Skeletal muscle satellite cell (primary cell): ENCODE results near the gene PKD2.

Source experiments
- H3K27me3 ChIP-seq: 2 replicates; pipeline ENCODE4 v1.7.0; 2013; ENCODE audit warnings: low read length; ENCODE audit not compliant: control insufficient read depth, insufficient read depth
- H3K36me3 ChIP-seq: 2 replicates; pipeline ENCODE4 v1.7.0; 2013; ENCODE audit warnings: mild to moderate bottlenecking, control low read depth, low read length; ENCODE audit not compliant: insufficient read depth
- H3K4me1 ChIP-seq: 2 replicates; pipeline ENCODE4 v1.7.0; 2013; ENCODE audit warnings: low read length; ENCODE audit not compliant: control insufficient read depth, insufficient read depth
- H3K4me2 ChIP-seq: 2 replicates; pipeline ENCODE4 v1.7.0; 2013; ENCODE audit warnings: mild to moderate bottlenecking, low read length
- H3K4me3 ChIP-seq: 2 replicates; pipeline ENCODE4 v1.7.0; 2013; ENCODE audit warnings: low read length
- H3K9ac ChIP-seq: 2 replicates; pipeline ENCODE4 v1.7.0; 2013; ENCODE audit warnings: mild to moderate bottlenecking, low read depth, low read length, moderate library complexity
- H3K9me3 ChIP-seq: replicated peaks from 2 replicates; pipeline ENCODE4 v1.7.0; 2013; ENCODE audit warnings: mild to moderate bottlenecking, control low read depth, low read length

PKD2 gene

GRCh38 chr4:87977521-87978278, 29.7 kb upstream of the PKD2 start:
- Histone ChIP-seq H3K9ac (no peak overlapping the region), H3K27me3 (peaks cover 3% of the 10 kb centered on the region), H3K9me3 (no peaks in the 10 kb centered on the region), H3K4me2 (no peak overlapping the region), H3K36me3 (no peaks in the 10 kb centered on the region), H3K4me1 (peaks cover 4% of the 10 kb centered on the region), H3K4me3 (no peak overlapping the region)

DNA sequence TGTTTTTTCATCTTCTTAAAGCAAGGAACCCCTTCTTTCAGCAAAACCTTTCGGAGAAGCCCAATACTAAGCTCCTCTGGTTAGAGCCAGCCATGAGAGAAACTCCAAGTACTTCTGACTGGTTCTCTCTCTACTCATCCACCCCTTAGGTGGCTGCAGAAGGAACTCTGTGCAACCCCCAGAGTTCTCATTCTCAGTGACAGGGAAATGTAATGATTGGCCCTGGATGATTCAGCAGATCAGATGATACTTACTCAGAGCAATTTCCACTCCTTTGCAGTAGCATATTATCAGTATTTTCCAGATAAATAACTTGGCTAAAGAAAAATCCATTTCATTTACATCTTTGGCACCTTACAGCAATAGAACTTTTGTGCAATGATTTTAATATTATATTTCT, 28.8 kb upstream of the PKD2 start:
- no peak overlapping the region for H3K4me2 ChIP-seq
- no peaks in the 10 kb centered on the region for H3K4me1 ChIP-seq
- no peak overlapping the region for H3K4me3 ChIP-seq
- no peaks in the 10 kb centered on the region for H3K36me3 ChIP-seq
- H3K9ac ChIP-seq: no peak overlapping the region
- H3K27me3 ChIP-seq: no peaks in the 10 kb centered on the region
- no peaks in the 10 kb centered on the region for H3K9me3 ChIP-seq

GRCh38 chr4:87979810-87980209, 27.6 kb upstream of the PKD2 start:
- Histone ChIP-seq H3K4me2 (no peak overlapping the region), H3K27me3 (no peaks in the 10 kb centered on the region), H3K9ac (no peak overlapping the region), H3K9me3 (no peaks in the 10 kb centered on the region), H3K36me3 (no peaks in the 10 kb centered on the region), H3K4me3 (no peak overlapping the region), H3K4me1 (no peaks in the 10 kb centered on the region)

GRCh38 chr4:87981486-87981885, 25.9 kb upstream of the PKD2 start:
- Histone ChIP-seq H3K4me3 (no peak overlapping the region), H3K4me1 (no peaks in the 10 kb centered on the region), H3K36me3 (no peaks in the 10 kb centered on the region), H3K9ac (no peak overlapping the region), H3K27me3 (no peaks in the 10 kb centered on the region), H3K4me2 (no peak overlapping the region), H3K9me3 (no peaks in the 10 kb centered on the region)

- no peaks in the 10 kb centered on the region for H3K4me1 ChIP-seq
- H3K9me3 ChIP-seq: no peaks in the 10 kb centered on the region
- no peaks in the 10 kb centered on the region for H3K27me3 ChIP-seq
- H3K36me3 ChIP-seq: no peaks in the 10 kb centered on the region
- no peak overlapping the region for H3K4me2 ChIP-seq
- no peak overlapping the region for H3K4me3 ChIP-seq
- no peak overlapping the region for H3K9ac ChIP-seq
These were observed 25.4 kb upstream of the PKD2 start for GRCh38 chr4:87982036-87982435.

- Histone ChIP-seq H3K4me3 (no peak overlapping the region), H3K36me3 (no peaks in the 10 kb centered on the region), H3K9me3 (no peaks in the 10 kb centered on the region), H3K4me1 (no peaks in the 10 kb centered on the region), H3K27me3 (no peaks in the 10 kb centered on the region), H3K4me2 (no peak overlapping the region), H3K9ac (no peak overlapping the region)
These were observed 24.9 kb upstream of the PKD2 start for GRCh38 chr4:87982446-87983010.

GRCh38 chr4:87983996-87984395, 23.4 kb upstream of the PKD2 start:
- H3K4me1 ChIP-seq: no peaks in the 10 kb centered on the region
- no peaks in the 10 kb centered on the region for H3K36me3 ChIP-seq
- H3K27me3 ChIP-seq: no peaks in the 10 kb centered on the region
- H3K9ac ChIP-seq: no peak overlapping the region
- H3K9me3 ChIP-seq: no peaks in the 10 kb centered on the region
- H3K4me2 ChIP-seq: no peak overlapping the region
- no peak overlapping the region for H3K4me3 ChIP-seq

- no peaks in the 10 kb centered on the region for H3K4me1 ChIP-seq
- H3K9ac ChIP-seq: no peak overlapping the region
- H3K36me3 ChIP-seq: no peaks in the 10 kb centered on the region
- H3K27me3 ChIP-seq: no peaks in the 10 kb centered on the region
- H3K4me2 ChIP-seq: no peak overlapping the region
- H3K4me3 ChIP-seq: no peak overlapping the region
- no peaks in the 10 kb centered on the region for H3K9me3 ChIP-seq
These were observed 22.1 kb upstream of the PKD2 start for GRCh38 chr4:87985097-87985886.

DNA sequence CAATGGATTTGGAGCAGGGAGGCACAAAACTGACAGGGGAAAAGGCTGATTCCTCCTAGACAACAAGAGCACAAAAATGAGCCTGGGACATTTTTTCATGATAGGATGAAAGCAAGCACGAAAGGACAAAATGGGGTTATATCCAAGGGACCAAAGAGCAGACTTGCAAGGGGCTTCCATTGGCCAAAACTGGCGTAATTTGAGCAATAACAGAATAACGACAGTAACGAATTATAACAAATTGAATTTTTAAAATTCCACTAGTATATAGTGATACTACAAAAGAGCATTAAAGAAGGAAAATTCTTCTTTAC, 21.6 kb upstream of the PKD2 start:
- Histone ChIP-seq H3K27me3 (no peaks in the 10 kb centered on the region), H3K4me2 (no peak overlapping the region), H3K9ac (no peak overlapping the region), H3K4me3 (no peak overlapping the region), H3K36me3 (no peaks in the 10 kb centered on the region), H3K4me1 (no peaks in the 10 kb centered on the region), H3K9me3 (no peaks in the 10 kb centered on the region)

- no peak overlapping the region for H3K4me2 ChIP-seq
- no peak overlapping the region for H3K9ac ChIP-seq
- no peak overlapping the region for H3K4me3 ChIP-seq
- no peaks in the 10 kb centered on the region for H3K36me3 ChIP-seq
- H3K27me3 ChIP-seq: no peaks in the 10 kb centered on the region
- no peaks in the 10 kb centered on the region for H3K9me3 ChIP-seq
- no peaks in the 10 kb centered on the region for H3K4me1 ChIP-seq
These were observed 20.9 kb upstream of the PKD2 start for GRCh38 chr4:87986508-87986907.

DNA sequence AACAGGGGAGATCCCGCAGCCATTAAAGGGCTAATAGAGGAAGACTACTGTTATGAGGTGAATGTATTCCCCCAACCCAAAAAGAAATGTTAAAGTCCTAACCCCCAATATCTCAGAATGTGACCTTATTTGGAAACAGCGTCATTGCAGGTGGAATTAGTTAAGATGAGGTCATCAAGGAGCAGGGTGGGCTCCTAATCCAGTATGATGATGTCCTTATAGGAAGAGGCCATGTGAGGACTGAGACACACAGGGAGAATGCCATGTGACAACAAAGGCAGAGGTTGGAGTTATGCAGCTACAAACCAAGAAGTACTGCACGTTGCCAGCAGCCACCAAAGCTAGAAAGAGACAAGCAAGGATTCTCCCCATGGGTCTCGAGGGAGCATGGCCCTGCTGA, 17.7 kb upstream of the PKD2 start:
- no peak overlapping the region for H3K4me2 ChIP-seq
- H3K27me3 ChIP-seq: no peaks in the 10 kb centered on the region
- H3K9ac ChIP-seq: no peak overlapping the region
- no peaks in the 10 kb centered on the region for H3K4me1 ChIP-seq
- H3K9me3 ChIP-seq: no peaks in the 10 kb centered on the region
- no peak overlapping the region for H3K4me3 ChIP-seq
- no peaks in the 10 kb centered on the region for H3K36me3 ChIP-seq

- Histone ChIP-seq H3K4me1 (no peaks in the 10 kb centered on the region), H3K36me3 (no peaks in the 10 kb centered on the region)
These were observed 12.0 kb upstream of the PKD2 start for GRCh38 chr4:87995435-87995834.

More at GRCh38 chr4:87995435-87995834, 12.0 kb upstream of the PKD2 start:
- H3K9me3 ChIP-seq: no peaks in the 10 kb centered on the region
- H3K4me3 ChIP-seq: no peak overlapping the region
- H3K9ac ChIP-seq: no peak overlapping the region
- no peak overlapping the region for H3K4me2 ChIP-seq
- no peaks in the 10 kb centered on the region for H3K27me3 ChIP-seq
